HG03196 (cell line): ENCODE measurements around the gene ZBTB47.
A peak's percentile ranks its signal among the peaks of the same experiment; 100 is the strongest.

Experiments
- ATAC-seq: cut with Tn5 transposase; IDR thresholded peaks from one replicate; pipeline ENCODE4 v1.9.1; 2021; ENCODE audit not compliant: unreplicated experiment

Gene ZBTB47

GRCh38 chr3:42653560-42654330 lies at the start of gene ZBTB47:
ZBTB47 (plus strand) TSS chr3:42653697; CDS start chr3:42658356, 4,659 bp downstream.
- no peak for ATAC-seq

DNA sequence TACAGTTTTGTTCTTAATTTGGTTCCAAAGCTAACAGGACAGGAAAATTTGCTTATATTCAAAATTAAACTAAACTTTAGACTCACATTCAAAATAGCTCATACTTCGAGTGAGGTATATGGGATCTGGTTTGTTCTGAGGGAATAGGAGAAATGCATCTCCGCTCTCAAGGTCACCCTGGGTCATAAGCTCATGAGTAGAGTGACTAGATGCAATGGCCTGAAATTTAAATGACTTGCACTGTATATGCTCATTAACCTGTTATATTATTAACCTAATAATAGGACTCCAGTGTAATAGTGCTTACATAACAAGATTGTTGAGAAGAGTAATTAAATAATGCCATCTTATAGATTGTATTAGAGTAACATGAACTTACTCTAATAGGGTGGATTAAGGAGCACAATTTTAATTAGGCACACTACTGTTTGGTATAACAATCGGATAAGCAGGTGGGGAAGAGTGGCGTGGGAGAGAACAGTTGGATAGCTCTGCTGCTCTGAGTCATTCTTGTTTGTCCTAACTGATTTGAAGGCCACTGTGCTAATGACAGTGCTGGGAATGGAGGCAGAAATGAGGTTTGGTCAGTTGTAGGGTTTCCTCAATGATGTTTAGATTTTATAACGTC lies 47.8 kb upstream of the ZBTB47 start:
- no peak for ATAC-seq

- no peak for ATAC-seq
These were observed 44.9 kb upstream of the ZBTB47 start for GRCh38 chr3:42608581-42608980.

DNA sequence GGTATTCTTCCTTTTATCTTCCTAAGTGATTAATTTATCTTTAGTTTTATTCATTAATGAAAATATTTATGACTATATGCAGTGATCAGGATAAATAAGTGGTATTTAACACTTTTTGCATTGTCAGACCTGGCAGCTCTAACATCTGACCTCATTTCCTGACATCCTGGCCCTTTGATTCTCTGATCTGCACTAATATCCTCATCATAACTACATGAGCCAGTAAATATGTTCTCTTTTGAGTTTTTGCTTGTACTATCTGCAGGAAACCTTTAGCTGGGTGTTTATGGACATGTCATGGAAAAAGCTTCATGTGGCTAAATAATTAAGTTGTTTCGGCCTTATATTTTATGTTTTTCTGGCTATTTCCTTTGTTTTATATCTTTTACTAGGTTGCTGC lies 42.5 kb upstream of the ZBTB47 start:
- no peak for ATAC-seq

DNA sequence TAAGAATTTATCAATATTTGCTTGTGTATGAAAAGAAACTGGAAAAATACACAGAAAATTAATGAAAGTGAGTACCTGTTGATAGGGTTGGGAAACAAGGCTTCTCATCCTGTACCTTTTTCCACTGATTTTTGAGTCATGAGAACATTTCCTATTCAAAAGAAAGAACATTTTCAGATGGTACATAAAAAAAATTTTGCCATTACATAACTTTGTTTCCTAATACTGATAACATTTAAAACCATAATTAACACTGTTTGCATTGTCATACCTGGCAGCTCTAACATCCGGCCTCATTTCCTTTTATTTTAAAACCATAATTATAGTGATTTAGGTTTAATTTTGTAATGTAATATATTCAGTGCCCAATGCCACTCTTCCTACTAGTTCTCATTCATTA lies 41.3 kb upstream of the ZBTB47 start:
- no peak for ATAC-seq

- peak; percentile 72 for ATAC-seq
These were observed 40.6 kb upstream of the ZBTB47 start for GRCh38 chr3:42612928-42613327.

DNA sequence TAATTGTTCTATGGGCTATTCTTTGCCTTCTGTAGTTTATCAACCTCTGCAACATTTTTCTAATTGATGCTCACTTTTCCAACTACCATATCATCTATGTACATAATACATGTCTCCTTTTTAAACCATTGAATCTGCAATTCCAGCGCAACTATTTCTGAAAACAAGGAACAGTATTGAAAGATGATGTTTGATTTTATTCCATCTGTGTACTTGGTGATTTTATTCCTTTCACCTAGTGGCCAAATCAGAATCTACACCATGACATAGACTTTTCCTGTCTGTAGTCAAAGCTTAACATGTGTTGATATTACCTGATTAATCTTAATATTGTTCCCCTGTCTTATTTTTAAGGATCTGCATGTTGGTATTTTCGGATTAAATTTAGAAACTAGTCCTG lies 40.0 kb upstream of the ZBTB47 start:
- no peak for ATAC-seq

- no peak for ATAC-seq
These were observed 21.9 kb upstream of the ZBTB47 start for GRCh38 chr3:42631620-42632019.

DNA sequence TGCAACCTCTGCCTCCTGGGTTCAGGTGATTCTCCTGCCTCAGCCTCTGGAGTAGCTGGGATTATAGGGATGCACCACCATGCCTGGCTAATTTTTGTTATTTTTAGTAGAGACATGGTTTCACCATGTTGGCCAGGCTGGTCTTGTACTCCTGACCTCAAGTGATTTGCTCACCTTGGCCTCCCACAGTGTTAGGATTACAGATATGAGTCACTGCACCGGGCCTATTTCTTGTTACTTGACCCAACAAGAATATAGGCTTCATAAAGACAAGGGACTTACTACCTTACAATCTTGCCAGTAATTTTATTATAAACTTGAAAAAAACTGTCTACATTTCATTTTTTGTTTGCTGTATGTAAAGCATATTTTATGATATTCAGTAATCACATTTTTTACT lies 21.4 kb upstream of the ZBTB47 start:
- ATAC-seq = no peak

GRCh38 chr3:42633544-42633943 lies 20.0 kb upstream of the ZBTB47 start:
- ATAC-seq = no peak

GRCh38 chr3:42635111-42635510 lies 18.4 kb upstream of the ZBTB47 start:
- ATAC-seq = no peak

GRCh38 chr3:42637001-42637400 lies 16.5 kb upstream of the ZBTB47 start:
- ATAC-seq = no peak

- ATAC-seq = no peak
These were observed 15.1 kb upstream of the ZBTB47 start for GRCh38 chr3:42638339-42638842.

DNA sequence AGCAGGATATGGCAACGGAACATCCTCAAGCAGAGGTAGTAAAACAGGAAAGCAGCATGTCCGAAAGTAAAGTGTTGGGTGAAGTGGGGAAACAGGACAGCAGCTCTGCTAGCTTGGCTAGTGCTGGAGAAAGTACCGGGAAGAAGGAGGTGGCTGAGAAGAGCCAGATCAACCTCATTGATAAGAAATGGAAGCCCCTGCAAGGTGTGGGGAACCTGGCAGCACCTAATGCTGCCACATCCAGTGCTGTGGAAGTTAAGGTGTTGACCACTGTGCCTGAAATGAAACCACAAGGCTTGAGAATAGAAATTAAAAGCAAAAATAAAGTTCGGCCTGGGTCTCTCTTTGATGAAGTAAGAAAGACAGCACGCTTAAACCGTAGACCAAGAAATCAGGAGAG lies 14.3 kb upstream of the ZBTB47 start:
- no peak for ATAC-seq

- ATAC-seq = no peak
These were observed 13.4 kb upstream of the ZBTB47 start for GRCh38 chr3:42640129-42640528.

- no peak for ATAC-seq
These were observed 12.6 kb upstream of the ZBTB47 start for GRCh38 chr3:42640771-42641370.

DNA sequence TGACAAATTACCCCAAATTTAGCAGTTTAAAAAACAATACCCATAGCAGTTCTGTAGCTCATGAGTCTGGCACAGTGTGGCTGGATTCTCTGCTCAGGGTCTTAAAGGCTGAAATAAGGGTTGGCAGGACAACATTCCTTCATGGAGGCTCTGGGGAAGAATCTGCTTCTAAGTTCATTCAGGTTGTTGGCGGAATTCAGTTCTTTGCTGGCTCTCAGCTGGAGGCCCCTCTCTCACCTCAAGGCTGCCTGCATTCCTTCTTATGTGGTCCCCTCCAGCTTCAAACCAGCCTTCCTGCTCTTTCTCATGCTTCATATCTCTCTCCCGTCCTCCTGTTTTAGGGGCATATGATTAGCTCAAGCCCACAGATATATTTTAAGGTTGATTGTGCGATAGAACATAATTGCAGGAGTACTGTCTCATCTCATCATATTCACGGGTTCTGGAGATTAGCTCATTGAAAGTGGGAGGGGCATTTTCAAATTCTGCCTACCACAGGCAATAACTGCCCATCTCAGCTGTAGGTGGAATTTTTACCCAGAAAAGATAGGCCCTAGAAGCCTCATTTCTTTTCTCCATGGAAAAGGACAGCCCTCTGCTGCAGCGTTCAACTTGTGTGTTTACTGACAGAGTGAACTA lies 5.6 kb upstream of the ZBTB47 start:
- ATAC-seq = no peak

- no peak for ATAC-seq
These were observed 4.5 kb upstream of the ZBTB47 start for GRCh38 chr3:42649006-42649405.

- no peak for ATAC-seq
These were observed 3.7 kb upstream of the ZBTB47 start for GRCh38 chr3:42649783-42650182.

- no peak for ATAC-seq
These were observed 2.0 kb upstream of the ZBTB47 start for GRCh38 chr3:42651248-42652091.

- ATAC-seq = peak; percentile 1
These were observed 1.3 kb upstream of the ZBTB47 start for GRCh38 chr3:42652251-42652610.
